ENCODE data around the gene MOCS1. TPM values are rescaled to one million over a fixed set of nuclear protein-coding genes. Genes with fewer than 3 reads are reported as not detected.

MOCS1 gene
- total and polyA plus RNA-seq, 2 donors = 1.7 to 4.2 TPM

- Histone ChIP-seq H3K4me1 (ENCODE audit: control insufficient read depth in 2 of 2, insufficient read depth in 2 of 2, low read length in 2 of 2) (peaks cover 18 to 20% of the 10 kb centered on the region in 2 donors), H3K9me3 (ENCODE audit: control insufficient read depth in 2 of 2, insufficient read depth in 1 of 2, low read length in 1 of 2) (no peaks in the 10 kb centered on the region), H3K36me3 (ENCODE audit: control insufficient read depth in 2 of 2, insufficient read depth in 2 of 2, low read length in 1 of 2) (peaks cover 0 to 3% of the 10 kb centered on the region in 2 donors), H3K4me3 (ENCODE audit: low read length in 2 of 2) (no peak overlapping the region), H3K27ac (ENCODE audit: low read depth in 1 of 2, low read length in 1 of 2) (no peak overlapping the region), H3K27me3 (ENCODE audit: control insufficient read depth in 2 of 2, insufficient read depth in 1 of 2, low read length in 1 of 2) (no peaks in the 10 kb centered on the region)
- DNase-seq (ENCODE audit: low read depth in 6 of 9, low spot score in 9 of 9) = no peak
- 97% methylated on average over 10 of the region's 10 CpGs for WGBS
These were observed 22.6 kb downstream of the MOCS1 start for GRCh38 chr6:39911513-39912125.

DNA sequence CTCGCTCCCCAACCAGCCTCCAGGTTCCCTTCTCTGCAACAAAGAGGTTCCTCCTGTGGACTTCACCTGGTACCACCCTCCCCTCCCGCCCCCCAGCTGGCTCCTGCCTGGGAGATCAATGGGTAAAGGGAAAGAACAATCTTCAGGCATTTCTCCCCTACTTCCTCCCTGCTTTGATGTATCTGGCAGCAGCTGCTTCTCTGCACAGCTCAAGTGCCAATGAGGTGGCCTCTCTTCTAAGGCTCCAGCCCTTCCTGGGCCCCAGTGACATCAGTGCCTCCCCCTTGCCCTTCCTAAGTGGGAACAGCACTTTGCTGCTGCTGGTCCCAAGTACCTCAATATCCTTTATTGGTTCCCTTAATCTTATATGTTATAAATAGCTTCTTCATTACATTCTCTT, 23.5 kb downstream of the MOCS1 start:
- 53% methylated on average over 2 of the region's 2 CpGs for WGBS
- Histone ChIP-seq H3K27ac (ENCODE audit: low read depth in 1 of 2, low read length in 1 of 2) (no peak overlapping the region), H3K36me3 (ENCODE audit: control insufficient read depth in 2 of 2, insufficient read depth in 2 of 2, low read length in 1 of 2) (peaks cover 0 to 3% of the 10 kb centered on the region in 2 donors), H3K27me3 (ENCODE audit: control insufficient read depth in 2 of 2, insufficient read depth in 1 of 2, low read length in 1 of 2) (no peaks in the 10 kb centered on the region), H3K4me3 (ENCODE audit: low read length in 2 of 2) (no peak overlapping the region), H3K9me3 (ENCODE audit: control insufficient read depth in 2 of 2, insufficient read depth in 1 of 2, low read length in 1 of 2) (no peaks in the 10 kb centered on the region), H3K4me1 (ENCODE audit: control insufficient read depth in 2 of 2, insufficient read depth in 2 of 2, low read length in 2 of 2) (peaks cover 18 to 20% of the 10 kb centered on the region in 2 donors)
- DNase-seq (ENCODE audit: low read depth in 6 of 9, low spot score in 9 of 9) = peak in 4 of 9 donors; percentile 40 to 60 (median 45)

- Histone ChIP-seq H3K36me3 (ENCODE audit: control insufficient read depth in 2 of 2, insufficient read depth in 2 of 2, low read length in 1 of 2) (no peaks in the 10 kb centered on the region), H3K9me3 (ENCODE audit: control insufficient read depth in 2 of 2, insufficient read depth in 1 of 2, low read length in 1 of 2) (no peaks in the 10 kb centered on the region), H3K4me3 (ENCODE audit: low read length in 2 of 2) (no peak overlapping the region), H3K4me1 (ENCODE audit: control insufficient read depth in 2 of 2, insufficient read depth in 2 of 2, low read length in 2 of 2) (peaks cover 18 to 20% of the 10 kb centered on the region in 2 donors), H3K27me3 (ENCODE audit: control insufficient read depth in 2 of 2, insufficient read depth in 1 of 2, low read length in 1 of 2) (no peaks in the 10 kb centered on the region), H3K27ac (ENCODE audit: low read depth in 1 of 2, low read length in 1 of 2) (no peak overlapping the region)
- no peak for DNase-seq (ENCODE audit: low read depth in 6 of 9, low spot score in 9 of 9)
These were observed 24.1 kb downstream of the MOCS1 start for GRCh38 chr6:39910164-39910563.

- H3K4me1 ChIP-seq (ENCODE audit: control insufficient read depth in 2 of 2, insufficient read depth in 2 of 2, low read length in 2 of 2) = peaks cover 18 to 20% of the 10 kb centered on the region in 2 donors
- H3K9me3 ChIP-seq (ENCODE audit: control insufficient read depth in 2 of 2, insufficient read depth in 1 of 2, low read length in 1 of 2) = no peaks in the 10 kb centered on the region
- H3K27ac ChIP-seq (ENCODE audit: low read depth in 1 of 2, low read length in 1 of 2) = no peak overlapping the region
- no peak overlapping the region for H3K4me3 ChIP-seq (ENCODE audit: low read length in 2 of 2)
- H3K27me3 ChIP-seq (ENCODE audit: control insufficient read depth in 2 of 2, insufficient read depth in 1 of 2, low read length in 1 of 2) = no peaks in the 10 kb centered on the region
- no peaks in the 10 kb centered on the region for H3K36me3 ChIP-seq (ENCODE audit: control insufficient read depth in 2 of 2, insufficient read depth in 2 of 2, low read length in 1 of 2)
- whole genome bisulfite sequencing = 96% methylated on average over 5 of the region's 5 CpGs
- DNase-seq (ENCODE audit: low read depth in 6 of 9, low spot score in 9 of 9) = no peak
These were observed 24.6 kb downstream of the MOCS1 start for GRCh38 chr6:39909701-39910100.

- peaks cover 18 to 20% of the 10 kb centered on the region in 2 donors for H3K4me1 ChIP-seq (ENCODE audit: control insufficient read depth in 2 of 2, insufficient read depth in 2 of 2, low read length in 2 of 2)
- 96% methylated on average over 13 of the region's 13 CpGs for WGBS
- no peaks in the 10 kb centered on the region for H3K36me3 ChIP-seq (ENCODE audit: control insufficient read depth in 2 of 2, insufficient read depth in 2 of 2, low read length in 1 of 2)
- H3K27me3 ChIP-seq (ENCODE audit: control insufficient read depth in 2 of 2, insufficient read depth in 1 of 2, low read length in 1 of 2) = no peaks in the 10 kb centered on the region
- H3K9me3 ChIP-seq (ENCODE audit: control insufficient read depth in 2 of 2, insufficient read depth in 1 of 2, low read length in 1 of 2) = no peaks in the 10 kb centered on the region
- H3K4me3 ChIP-seq (ENCODE audit: low read length in 2 of 2) = no peak overlapping the region
- no peak for DNase-seq (ENCODE audit: low read depth in 6 of 9, low spot score in 9 of 9)
- no peak overlapping the region for H3K27ac ChIP-seq (ENCODE audit: low read depth in 1 of 2, low read length in 1 of 2)
These were observed 25.3 kb downstream of the MOCS1 start for GRCh38 chr6:39908838-39909583.

- no peaks in the 10 kb centered on the region for H3K27me3 ChIP-seq (ENCODE audit: control insufficient read depth in 2 of 2, insufficient read depth in 1 of 2, low read length in 1 of 2)
- H3K9me3 ChIP-seq (ENCODE audit: control insufficient read depth in 2 of 2, insufficient read depth in 1 of 2, low read length in 1 of 2) = no peaks in the 10 kb centered on the region
- H3K27ac ChIP-seq (ENCODE audit: low read depth in 1 of 2, low read length in 1 of 2) = no peak overlapping the region
- no peak overlapping the region for H3K4me3 ChIP-seq (ENCODE audit: low read length in 2 of 2)
- DNase-seq (ENCODE audit: low read depth in 6 of 9, low spot score in 9 of 9) = no peak
- WGBS = 96% methylated on average over 5 of the region's 5 CpGs
- peaks cover 18 to 25% of the 10 kb centered on the region in 2 donors for H3K4me1 ChIP-seq (ENCODE audit: control insufficient read depth in 2 of 2, insufficient read depth in 2 of 2, low read length in 2 of 2)
- H3K36me3 ChIP-seq (ENCODE audit: control insufficient read depth in 2 of 2, insufficient read depth in 2 of 2, low read length in 1 of 2) = no peaks in the 10 kb centered on the region
These were observed 26.2 kb downstream of the MOCS1 start for GRCh38 chr6:39907871-39908575.

DNA sequence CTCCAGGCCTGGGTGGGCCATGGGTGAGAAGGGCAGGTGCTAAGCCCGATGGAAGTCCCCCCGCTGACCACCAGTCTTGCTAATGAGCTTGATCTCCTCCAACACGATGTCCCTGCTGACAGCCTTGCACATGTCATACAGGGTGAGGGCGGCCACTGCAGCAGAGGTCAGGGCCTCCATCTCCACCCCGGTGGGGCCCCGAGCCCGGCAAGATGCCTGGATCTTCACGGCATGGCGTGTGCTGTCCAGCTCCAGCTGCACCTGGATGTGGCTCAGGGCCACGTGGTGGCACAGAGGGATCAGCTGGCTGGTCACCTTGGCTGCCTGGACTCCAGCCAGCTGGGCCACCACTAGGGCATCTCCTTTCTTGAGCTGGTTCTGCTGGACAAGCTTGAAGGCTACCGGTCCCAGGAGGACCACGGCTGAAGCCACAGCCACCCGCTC, 27.9 kb downstream of the MOCS1 start:
- peaks cover 13 to 21% of the 10 kb centered on the region in 2 donors for H3K4me1 ChIP-seq (ENCODE audit: control insufficient read depth in 2 of 2, insufficient read depth in 2 of 2, low read length in 2 of 2)
- H3K27me3 ChIP-seq (ENCODE audit: control insufficient read depth in 2 of 2, insufficient read depth in 1 of 2, low read length in 1 of 2) = peaks cover 0 to under 1% of the 10 kb centered on the region in 2 donors
- 95% methylated on average over 13 of the region's 13 CpGs for WGBS
- no peaks in the 10 kb centered on the region for H3K9me3 ChIP-seq (ENCODE audit: control insufficient read depth in 2 of 2, insufficient read depth in 1 of 2, low read length in 1 of 2)
- no peak overlapping the region for H3K27ac ChIP-seq (ENCODE audit: low read depth in 1 of 2, low read length in 1 of 2)
- no peak for DNase-seq (ENCODE audit: low read depth in 6 of 9, low spot score in 9 of 9)
- H3K4me3 ChIP-seq (ENCODE audit: low read length in 2 of 2) = no peak overlapping the region
- H3K36me3 ChIP-seq (ENCODE audit: control insufficient read depth in 2 of 2, insufficient read depth in 2 of 2, low read length in 1 of 2) = no peaks in the 10 kb centered on the region

DNA sequence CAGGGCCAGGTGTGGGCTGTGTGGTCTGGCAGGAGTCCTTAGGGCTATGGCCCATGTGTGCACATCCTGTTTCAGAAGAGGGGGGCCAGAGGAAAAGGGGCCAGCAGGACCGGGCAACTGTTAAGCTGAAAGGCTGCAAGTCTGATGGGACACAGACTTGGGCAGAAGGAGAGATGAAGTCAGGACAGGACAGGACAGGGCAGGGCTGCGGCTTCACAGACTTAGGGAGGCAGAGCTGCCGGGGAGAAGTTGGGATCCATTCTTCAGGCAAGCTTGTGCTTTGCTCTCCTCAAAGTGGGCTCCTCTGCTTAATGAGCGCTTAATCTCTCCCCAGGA, 28.7 kb downstream of the MOCS1 start:
- no peak for DNase-seq (ENCODE audit: low read depth in 6 of 9, low spot score in 9 of 9)
- no peak overlapping the region for H3K27ac ChIP-seq (ENCODE audit: low read depth in 1 of 2, low read length in 1 of 2)
- no peak overlapping the region for H3K4me3 ChIP-seq (ENCODE audit: low read length in 2 of 2)
- H3K9me3 ChIP-seq (ENCODE audit: control insufficient read depth in 2 of 2, insufficient read depth in 1 of 2, low read length in 1 of 2) = no peaks in the 10 kb centered on the region
- H3K27me3 ChIP-seq (ENCODE audit: control insufficient read depth in 2 of 2, insufficient read depth in 1 of 2, low read length in 1 of 2) = peaks cover 0 to 4% of the 10 kb centered on the region in 2 donors
- no peaks in the 10 kb centered on the region for H3K36me3 ChIP-seq (ENCODE audit: control insufficient read depth in 2 of 2, insufficient read depth in 2 of 2, low read length in 1 of 2)
- peaks cover 6 to 13% of the 10 kb centered on the region in 2 donors for H3K4me1 ChIP-seq (ENCODE audit: control insufficient read depth in 2 of 2, insufficient read depth in 2 of 2, low read length in 2 of 2)
- WGBS = 93% methylated on average over 4 of the region's 4 CpGs

Data from thymus (tissue), 11 donors.